NCI-H69 (cell line): Measurements from ENCODE around the gene FKBP9.
"Not testable (repeated sequence)": the region's sequence is repeated elsewhere in the genome, so short reads cannot be mapped to it uniquely, and the experiment has no call there.

Experiments
- DNase-seq: peaks from one replicate; lab custom pipeline; 2025; lab: John Stamatoyannopoulos, UW

Gene FKBP9

DNA sequence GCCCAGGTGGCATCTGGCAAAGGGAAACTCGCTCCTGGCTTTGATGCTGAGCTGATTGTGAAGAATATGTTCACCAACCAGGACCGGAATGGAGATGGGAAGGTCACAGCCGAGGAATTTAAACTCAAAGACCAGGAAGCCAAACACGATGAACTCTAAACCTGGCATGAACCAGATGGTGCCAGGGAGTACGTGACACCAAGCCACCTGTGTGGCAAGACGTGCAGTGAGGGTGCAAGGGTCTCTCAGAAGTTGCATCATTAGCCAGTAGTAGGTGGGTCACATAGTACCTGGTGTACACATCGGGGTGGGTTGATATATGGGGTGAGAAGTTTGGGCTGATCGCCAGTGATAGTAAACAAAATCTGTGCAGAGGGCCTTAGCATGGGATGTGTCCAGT, 48.0 kb downstream of the FKBP9 start:
- DNase-seq = not testable (repeated sequence)

DNA sequence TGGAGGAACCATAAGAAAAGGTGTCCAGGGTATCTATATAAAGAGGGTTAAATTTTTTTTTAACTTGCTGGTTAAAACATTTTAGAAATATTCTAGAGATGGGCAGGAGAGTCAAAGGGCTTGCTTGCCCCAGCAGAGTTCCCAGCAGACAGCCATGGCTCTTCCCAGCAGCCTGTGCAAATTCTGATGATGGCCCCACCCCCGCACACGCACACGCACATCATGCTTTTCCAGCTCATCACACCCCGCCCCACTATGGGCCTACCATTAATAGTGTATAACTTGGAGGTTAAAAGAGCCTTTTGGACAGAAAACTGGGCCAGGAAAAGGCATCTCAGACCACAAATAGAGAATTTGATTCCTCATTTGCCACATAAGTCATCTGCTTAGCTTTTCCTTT, 48.5 kb downstream of the FKBP9 start:
- not testable (repeated sequence) for DNase-seq

DNA sequence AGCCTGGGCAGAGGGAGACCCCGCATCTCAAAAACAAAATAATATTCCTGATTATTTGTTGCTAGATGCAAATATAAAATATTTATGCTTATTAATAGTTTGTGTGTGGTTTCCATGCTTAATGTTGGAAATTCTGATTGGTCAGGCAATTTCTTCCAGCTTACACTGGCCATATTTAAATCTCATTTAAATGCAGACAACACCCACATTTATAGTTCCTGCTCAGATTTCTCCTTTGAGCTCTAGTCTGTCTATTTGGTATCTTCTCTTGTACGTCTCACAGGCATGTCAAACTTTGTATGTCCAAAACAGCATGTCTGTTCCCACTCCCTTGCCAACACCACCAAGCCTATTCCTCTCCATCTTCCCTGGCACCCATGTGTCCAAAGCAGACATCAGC, 52.5 kb downstream of the FKBP9 start:
- no peak for DNase-seq

DNA sequence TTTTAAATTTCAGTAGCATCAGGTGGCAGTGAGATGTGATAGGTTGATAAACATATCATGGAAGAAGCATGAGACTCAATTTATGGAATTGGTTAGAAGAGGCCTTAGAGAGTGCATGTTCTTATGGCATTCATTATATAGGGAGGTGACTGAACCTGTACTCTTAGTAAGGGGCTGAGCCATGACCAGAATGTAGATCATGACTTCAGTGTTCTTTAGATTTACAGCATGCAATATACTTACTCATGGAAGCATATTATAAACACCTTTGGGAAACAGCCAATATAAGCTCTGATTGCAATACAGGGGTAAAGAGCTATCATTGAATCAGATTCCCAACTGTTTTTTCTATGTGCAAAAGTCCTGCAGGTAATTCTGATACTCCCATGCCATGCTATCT, 55.1 kb downstream of the FKBP9 start:
- DNase-seq = no peak

DNA sequence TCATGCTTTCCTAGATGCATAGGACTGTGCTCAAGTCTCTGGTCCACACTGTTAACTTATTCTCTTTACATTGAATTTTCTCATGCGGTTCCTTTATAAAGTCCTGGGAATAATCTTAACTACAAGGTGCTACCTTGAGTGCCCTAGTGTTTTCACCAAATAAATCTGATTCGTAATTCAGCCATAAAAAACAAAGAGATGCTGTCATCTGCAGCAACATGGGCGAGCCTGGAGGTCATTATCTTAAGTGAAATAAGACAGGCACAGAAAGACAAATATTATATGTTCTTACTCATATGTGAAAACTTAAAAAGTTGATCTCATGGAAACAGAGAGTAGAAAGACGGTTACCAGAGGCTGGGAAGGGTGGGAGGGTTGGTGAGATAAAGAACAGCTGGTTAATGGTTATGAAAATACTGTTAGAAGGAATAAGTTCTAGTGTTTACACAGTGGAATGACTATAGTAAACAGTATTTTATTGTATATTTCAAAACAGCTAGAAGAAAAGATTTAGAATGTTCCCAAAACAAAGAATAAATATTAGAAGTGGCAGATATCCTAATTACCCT, 67.0 kb downstream of the FKBP9 start:
- no peak for DNase-seq

DNA sequence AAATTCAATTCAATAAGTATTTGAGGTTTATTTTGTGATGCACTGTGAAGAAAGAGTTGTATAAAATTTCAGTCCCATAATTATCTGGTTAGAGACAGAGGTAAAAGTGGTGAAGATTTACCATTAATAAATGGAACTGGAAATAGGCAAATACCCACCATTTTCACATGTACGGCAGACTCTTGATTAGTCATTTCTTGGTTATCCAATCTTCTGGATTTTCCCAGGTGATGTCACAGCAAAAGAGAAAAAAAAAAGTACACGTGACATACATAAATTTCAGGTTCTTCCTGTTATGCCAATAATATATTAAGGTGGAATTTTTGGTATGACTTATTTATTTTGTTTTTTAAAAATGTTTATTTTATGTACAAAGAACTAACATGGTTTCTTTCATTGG, 78.5 kb downstream of the FKBP9 start:
- DNase-seq = no peak

DNA sequence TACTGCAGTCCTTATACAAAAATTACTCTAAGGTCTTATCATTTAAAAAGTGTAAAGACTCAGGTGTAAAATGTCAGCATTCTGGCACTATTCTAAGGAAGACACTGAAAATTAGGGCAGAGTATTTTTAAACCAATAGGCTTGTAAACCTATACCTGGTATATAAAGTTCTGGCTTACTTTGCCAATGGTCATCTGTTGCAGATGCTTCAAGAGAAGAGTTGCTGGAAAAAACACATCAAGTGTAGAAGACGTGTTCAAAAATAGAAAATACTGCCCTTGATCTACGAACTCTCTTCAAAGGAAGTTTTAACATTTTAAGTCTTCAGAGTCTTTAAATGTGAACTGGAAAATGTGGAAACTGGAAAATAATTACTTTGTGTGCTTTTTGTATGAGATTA, 81.4 kb downstream of the FKBP9 start:
- no peak for DNase-seq

DNA sequence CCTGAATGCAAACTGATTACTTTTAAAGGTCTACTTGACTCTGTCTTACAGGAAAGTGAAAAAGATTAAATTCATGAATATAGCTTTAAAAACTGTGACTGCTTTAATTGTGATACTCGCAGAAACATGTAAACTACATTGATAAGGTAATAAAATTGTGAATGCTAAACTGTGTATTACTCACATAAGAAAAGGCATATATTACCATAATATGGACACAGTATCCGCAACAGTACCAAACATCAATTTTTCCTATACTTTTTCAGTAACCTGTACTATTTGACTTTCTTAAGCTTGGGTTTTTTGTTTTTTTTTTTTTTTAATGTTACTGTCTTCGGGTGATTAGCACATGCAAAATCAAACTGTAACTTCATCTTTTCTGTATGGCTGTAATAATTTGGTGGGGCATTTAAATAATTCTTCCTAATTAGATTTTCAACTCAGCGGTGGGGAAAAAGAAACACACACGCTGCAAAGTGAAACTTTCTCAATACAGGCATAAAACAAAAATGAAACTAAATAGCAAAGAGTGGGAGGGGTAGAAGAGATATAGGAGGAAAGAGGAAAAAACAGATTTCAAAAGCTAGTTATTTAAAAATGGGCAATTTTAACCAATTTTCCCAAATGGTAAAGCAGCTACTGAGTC, 82.1 kb downstream of the FKBP9 start:
- no peak for DNase-seq

DNA sequence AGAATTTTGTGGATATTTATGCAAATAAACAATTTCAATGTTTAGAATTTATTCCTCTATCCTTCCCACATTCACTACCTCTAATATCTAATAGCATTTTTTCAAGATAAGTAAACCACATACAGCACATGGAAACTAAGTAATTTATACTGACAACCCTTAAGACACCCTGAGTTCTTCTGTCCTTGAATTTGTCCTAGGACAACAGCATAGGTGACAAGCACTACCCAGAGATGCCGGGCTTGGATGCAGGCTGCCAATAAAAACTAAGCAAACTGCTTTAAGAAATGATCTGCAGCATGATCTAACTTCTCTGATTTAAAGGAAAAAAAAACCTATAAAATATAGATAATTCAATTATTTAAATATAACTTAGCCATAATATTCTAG, 82.7 kb downstream of the FKBP9 start:
- DNase-seq = no peak

DNA sequence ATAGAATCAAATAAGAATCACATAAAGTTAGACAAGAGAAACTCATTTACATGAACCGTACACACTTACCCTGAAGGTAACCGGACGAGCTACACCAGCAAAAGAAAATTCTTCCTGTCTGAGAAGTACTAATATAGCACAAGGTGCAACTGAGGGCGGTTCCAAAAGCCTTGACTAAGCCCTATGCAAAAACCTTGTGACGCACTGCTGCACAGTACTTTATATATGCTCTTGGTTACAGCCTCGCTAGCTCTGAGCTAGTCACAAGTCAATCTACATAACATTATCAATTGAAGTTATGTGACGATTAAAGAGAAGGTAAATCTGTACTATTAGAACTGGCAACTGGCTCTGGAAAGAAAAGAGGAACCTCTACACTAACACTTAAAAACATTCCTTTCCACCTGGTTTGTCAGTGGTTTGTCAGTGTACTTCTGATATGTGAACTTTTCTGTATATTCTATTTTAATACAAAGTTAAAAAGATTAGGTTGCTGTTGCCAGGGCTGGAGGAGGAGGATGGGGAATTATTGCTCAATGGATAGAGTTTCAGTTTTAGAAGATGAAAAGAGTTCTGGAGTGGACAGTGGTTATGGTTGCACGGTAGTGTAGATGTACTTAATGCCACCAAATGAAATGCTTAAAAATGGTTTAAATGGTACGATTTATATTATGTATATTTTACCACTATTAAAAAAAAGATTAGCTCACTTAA, 83.7 kb downstream of the FKBP9 start:
- DNase-seq = no peak

DNA sequence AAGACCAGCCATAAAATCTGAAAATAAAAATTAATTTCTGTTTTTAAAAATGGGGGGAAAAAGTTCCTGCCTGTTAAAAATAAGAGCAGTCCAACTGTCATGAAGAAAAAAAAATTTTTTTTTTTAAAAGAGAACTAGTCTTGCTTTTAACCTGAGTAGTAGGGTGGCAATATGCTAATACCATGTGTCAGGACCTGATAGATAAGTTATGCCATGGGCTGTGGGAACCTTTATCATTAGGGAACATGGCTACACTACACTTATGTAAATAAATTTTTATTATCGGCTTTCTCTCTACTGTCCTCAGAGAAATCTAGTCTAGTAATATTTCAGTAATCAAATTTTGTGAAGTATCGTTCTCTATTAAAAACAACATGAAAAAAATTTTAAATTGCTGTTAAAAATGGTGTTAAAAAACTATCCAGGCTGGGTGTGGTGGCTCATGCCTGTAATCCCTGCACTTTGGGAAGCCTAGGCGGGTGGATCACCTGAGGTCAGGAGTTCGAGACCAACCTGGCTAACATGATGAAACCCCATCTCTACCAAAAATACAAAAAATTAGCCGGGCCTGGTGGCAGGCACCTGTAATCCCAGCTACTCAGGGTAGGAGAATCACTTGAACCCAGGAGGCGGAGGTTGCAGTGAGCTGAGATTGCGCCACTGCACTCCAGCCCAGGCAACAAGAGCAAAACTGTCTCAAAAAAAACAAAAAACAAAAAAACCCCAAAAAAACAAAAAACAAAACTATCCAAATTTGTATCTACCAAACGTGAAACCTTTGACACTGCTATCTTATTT, 84.6 kb downstream of the FKBP9 start:
- DNase-seq = no peak

DNA sequence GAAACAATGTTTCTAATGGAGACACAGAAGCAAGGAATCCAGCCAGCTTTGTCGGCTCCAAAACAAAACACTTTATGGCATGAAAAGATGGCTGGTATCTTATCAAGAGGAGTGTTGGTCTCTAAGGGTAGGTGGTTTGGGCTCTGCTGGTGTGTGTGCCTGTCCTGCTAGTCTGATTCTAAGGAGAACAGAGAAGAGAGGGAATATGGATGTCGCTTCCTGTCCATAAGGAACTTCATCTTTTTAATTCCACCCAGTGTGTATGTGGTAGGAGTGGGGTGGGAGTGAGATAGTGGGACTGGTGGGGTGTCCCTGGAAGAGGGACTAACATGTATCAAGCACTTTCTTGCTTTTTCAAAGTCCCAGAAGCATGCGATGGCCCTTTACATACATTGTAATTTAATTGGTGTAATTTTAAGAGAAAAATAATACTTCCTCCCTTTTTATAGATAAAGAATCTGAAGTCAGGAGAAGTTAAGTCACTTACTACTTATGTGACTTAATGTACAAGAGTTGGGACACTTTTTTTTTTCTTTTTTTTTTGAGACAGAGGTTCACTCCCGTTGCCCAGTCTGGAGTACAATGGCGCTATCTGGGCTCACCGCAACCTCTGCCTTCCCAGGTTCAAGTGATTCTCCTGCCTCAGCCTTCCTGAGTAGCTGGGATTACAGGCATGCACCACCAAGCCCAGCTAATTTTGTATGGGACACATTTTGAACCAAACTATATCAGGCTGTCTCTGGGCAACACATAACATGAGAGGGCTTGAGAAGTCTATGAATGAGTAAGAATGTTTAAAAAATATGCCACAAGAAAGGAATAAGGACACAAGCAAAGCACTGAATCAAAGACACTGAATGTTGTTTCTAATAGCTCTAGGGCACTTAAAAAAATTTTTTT, 86.5 kb downstream of the FKBP9 start:
- peak; percentile 9 for DNase-seq

DNA sequence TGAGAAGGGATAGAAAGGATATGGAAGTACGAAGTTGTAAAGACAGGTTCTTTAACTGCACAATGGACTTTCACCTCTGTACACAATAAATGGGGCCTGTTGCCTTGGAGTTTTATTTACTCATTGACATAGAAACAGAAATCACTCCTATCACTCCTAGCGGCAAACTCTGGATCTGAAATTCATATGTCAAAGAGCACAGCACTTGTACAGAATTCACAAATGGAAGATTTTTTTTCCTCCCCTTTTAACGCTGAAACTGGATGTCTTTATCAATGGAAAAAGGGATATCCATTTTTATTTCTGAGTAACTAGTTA, 87.1 kb downstream of the FKBP9 start:
- DNase-seq = peak; percentile 66

DNA sequence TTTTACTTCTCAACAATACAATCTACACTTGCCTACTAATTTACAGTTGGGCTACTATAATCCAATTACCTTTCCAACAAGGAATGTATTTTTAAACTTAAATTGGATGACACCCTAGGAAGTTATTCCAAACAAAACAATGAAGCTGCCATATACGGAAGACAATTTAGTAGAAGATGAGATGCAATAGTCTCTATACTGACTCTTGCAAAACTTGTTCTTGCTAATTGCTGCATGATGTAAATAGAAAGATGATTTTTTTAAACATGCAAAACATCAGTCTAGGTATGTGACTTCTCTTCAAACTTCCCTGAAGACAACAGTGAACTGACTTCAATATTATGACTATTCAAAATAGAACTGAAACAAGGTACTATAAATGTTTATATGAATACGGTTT, 87.7 kb downstream of the FKBP9 start:
- DNase-seq = no peak

DNA sequence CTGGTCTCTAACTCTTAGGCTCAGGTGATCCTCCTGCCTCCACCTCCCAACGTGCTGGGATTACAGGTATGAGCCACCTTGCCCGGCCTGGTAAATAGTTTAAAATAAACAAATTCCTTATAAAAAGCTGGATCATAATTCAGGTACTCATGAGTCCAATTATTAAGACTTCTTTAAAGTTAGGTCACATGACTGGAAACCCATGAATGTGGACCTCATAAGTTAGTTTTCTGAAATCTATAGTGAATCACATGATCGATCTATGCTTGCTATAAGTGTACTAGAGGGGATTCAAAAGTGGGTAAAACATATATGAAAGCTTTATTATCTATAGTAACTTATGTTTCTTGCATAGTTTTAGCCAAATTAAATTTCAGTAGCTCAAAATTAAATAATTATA, 91.0 kb downstream of the FKBP9 start:
- no peak for DNase-seq

DNA sequence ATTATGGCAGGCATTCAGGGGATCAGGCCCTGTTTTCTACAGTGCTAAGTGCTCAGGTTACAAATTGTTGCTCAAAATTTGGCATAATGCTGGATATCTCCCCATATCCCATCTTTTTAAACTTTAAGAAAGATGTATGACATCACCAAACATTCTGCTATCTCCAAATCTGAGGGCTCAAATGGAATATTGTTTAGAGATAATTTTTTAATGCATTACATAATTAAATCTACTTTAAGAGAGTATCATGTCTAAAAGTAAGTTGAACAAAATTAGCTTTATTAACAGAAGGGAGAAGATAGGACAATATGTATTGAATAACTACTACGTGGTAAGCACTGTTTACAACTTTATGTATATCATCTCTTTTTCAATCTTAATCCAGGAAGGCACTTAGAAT, 91.5 kb downstream of the FKBP9 start:
- no peak for DNase-seq

DNA sequence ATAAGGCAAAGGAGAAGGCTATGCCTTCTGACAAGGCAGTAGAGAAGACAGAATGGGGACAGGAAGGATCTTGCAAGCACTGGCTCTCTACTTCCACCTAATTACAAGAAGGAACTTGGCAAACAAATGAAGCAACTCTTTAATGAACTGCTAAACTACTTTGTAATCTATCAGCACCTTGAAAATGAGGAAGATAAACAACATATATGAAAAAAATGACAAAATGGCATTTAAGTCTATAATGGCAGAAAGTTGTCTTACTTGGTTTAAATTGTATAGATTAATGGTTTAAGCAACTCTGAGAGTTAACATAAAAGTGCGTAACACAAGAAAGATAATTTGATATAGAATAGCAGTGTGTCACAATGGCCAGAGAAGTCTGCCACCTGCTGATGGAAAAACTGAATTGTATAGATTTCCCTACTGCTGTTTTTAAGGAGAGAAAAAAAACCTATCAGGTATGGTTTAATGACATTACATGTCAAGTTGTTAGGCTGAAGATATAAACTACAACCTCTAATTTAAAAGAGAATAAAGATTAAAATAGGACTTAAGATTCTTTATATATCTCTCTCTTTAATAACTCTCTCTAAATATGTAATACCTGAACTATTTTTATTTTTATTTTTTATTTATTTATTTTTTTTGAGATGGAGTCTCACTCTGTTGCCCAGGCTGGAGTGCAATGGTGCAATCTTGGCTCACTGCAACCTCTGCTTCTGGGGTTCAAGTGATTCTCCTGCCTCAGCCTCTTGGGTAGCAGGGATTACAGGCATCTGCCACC, 93.5 kb downstream of the FKBP9 start:
- DNase-seq = peak; percentile 65

DNA sequence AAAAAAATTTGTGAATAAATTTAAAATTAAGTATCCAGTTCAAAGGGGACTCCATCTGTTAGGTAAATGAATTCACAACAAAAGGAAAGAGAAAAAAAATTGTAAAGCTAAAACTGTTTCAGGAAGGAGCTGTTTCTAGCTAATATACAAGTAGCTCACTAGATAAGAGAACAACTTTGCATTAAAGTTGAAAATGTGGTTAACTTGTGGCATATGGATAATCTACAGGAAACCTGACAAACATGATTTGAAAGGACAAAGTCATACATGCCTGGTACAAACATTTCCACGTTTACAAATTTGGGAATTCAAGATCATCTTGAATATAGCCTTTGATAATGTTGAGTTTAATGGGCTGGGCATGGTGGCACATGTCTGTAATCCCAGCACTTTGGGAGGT, 96.5 kb downstream of the FKBP9 start:
- DNase-seq = no peak

DNA sequence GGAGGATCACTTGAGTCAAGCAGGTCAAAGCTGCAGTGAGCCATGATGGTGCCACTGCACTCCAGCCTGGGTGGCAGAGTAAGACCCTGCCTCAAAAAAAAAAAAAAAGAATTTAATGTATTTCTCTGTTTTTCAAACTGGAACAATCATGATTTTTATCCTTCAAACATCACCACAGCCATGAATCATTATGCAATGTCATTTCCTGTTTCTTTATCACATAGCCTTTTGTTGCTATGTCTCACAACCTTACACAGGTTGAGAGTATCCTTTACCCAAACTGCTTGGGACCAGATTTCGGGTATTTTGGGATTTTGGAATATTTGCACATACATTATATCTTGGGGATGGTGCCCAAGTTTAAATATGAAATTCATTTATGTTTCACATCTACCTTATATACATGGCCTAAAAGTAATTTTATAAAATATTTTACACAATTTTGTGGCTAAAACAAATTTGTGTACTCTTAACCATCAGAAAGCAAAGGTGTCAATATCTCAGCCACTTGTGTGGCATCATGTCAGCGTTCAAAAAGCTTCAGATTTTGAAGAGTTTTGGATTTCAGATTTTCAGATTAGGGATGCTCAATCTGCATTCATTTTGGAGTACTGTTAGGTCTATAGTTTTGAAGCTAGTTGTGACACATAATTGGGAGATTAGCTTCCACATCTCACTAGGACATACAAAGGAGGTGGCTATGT, 97.2 kb downstream of the FKBP9 start:
- DNase-seq = no peak

DNA sequence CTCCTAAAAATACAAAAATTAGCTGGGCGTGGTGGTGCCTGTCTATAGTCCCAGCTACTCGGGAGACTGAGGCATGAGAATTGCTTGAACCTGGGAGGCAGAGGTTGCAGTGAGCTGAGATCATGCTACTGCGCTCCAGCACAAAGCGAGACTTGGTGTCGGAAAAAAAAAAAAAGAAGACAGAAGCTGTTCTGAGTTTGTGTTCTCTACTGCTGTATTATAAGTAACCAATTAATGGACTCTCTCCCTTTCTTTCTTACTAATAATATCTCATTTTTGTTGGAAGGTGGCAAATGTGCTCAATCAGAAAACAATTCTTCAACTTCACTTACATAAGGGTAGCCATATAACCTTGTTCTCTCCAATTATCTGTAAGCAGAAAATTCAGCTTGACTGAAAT, 97.9 kb downstream of the FKBP9 start:
- DNase-seq = no peak
